Type B pancreatic cell (in vitro differentiated cells): ENCODE results near the gene MYNN. TPM values are rescaled to one million over a fixed set of nuclear protein-coding genes. Genes with fewer than 3 reads are reported as not detected.

ENCODE experiments used
- DNase-seq: peaks from one replicate; pipeline ENCODE4 v3.0.0; 2021; ENCODE audit warnings: mixed read lengths; ENCODE audit not compliant: unreplicated experiment; ENCODE audit errors: extremely low spot score
- H3K27ac Mint-ChIP-seq: 2 replicates; pipeline ENCODE4 v1.8.0; 2021; ENCODE audit warnings: mild to moderate bottlenecking, mixed read lengths
- H3K27me3 Mint-ChIP-seq: 2 replicates; pipeline ENCODE4 v1.8.0; 2021; ENCODE audit warnings: mixed read lengths
- H3K36me3 Mint-ChIP-seq: 2 replicates; pipeline ENCODE4 v1.8.0; 2021; ENCODE audit warnings: mixed read lengths
- H3K4me1 Mint-ChIP-seq: one replicate; pipeline ENCODE4 v1.8.0; 2021; ENCODE audit warnings: mixed read lengths; ENCODE audit not compliant: unreplicated experiment
- H3K4me3 Mint-ChIP-seq: 2 replicates; pipeline ENCODE4 v1.8.0; 2021; ENCODE audit warnings: mild to moderate bottlenecking, mixed read lengths
- H3K9me3 Mint-ChIP-seq: 2 replicates; pipeline ENCODE4 v1.8.0; 2021; ENCODE audit warnings: mixed read lengths
- CTCF ChIP-seq: fragments of 200-600 bp; sonication (generic); conservative IDR thresholded peaks from 2 replicates; pipeline ENCODE4 v1.5.0; 2021; ENCODE audit warnings: antibody characterized with exemption, mild to moderate bottlenecking
- total RNA-seq: library from RNA; stranded (reverse); gene quantifications from 2 replicates; pipeline ENCODE4 v1.2.1, GENCODE V29; 2021; ENCODE audit warnings: low replicate concordance

MYNN gene
- total RNA-seq, 1 donor from 2014 or later = 18.2 TPM

DNA sequence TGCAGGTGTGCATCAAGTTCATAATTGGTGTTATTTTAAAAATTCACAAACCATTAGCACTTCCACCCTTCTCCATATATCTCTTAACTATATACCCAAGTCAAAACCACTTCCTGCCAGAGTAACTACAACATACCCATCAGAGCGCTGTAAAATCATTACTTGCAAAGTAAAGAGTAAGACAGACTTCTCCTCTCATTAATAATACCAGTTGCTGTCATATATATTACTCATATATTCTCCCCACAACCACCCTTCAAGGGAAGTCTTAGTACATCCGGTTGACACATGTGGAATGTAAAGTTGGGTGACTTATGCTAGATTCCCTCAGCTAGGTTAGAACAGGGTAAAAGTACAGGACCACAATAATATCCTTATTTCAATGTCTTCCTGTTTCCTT lies 13.9 kb upstream of the MYNN start:
- no peak overlapping the region for H3K27ac Mint-ChIP-seq
- DNase-seq = no peak
- peaks cover 3% of the 10 kb centered on the region for H3K27me3 Mint-ChIP-seq
- H3K4me1 Mint-ChIP-seq = no peaks in the 10 kb centered on the region
- no peaks in the 10 kb centered on the region for H3K9me3 Mint-ChIP-seq
- H3K4me3 Mint-ChIP-seq = no peak overlapping the region
- no peaks in the 10 kb centered on the region for H3K36me3 Mint-ChIP-seq
- TF ChIP-seq CTCF = no peak

- peaks cover 4% of the 10 kb centered on the region for H3K9me3 Mint-ChIP-seq
- H3K36me3 Mint-ChIP-seq = peaks cover 5% of the 10 kb centered on the region
- no peak overlapping the region for H3K27ac Mint-ChIP-seq
- peaks cover 3% of the 10 kb centered on the region for H3K27me3 Mint-ChIP-seq
- H3K4me1 Mint-ChIP-seq = peaks cover 4% of the 10 kb centered on the region
- no peak overlapping the region for H3K4me3 Mint-ChIP-seq
- DNase-seq = no peak
- no peak for TF ChIP-seq CTCF
Observed at GRCh38 chr3:169760479-169760878, 12.7 kb upstream of the MYNN start.

DNA sequence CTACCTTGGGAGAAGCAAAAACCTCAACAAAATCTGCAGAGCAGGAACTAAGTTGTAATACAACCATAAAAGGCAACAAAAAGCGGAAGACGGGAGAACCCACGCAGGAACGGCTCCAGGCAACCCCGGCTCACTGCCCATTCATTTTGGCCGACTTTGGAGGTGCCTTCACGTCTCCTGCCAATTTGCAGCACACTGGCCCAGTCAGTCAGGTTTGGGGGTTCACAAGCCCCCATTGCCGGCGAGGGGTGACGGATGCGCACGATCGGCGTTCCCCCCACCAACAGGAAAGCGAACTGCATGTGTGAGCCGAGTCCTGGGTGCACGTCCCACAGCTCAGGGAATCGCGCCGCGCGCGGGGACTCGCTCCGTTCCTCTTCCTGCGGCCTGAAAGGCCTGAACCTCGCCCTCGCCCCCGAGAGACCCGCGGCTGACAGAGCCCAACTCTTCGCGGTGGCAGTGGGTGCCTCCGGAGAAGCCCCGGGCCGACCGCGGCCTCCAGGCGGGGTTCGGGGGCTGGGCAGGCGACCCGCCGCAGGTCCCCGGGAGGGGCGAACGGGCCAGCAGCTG lies 8.8 kb upstream of the MYNN start:
- H3K27ac Mint-ChIP-seq = peak overlapping the region; percentile 91
- H3K27me3 Mint-ChIP-seq = no peaks in the 10 kb centered on the region
- peaks cover 9% of the 10 kb centered on the region for H3K36me3 Mint-ChIP-seq
- H3K9me3 Mint-ChIP-seq = peaks cover 13% of the 10 kb centered on the region
- DNase-seq = no peak
- peak; percentile 10 for TF ChIP-seq CTCF
- peaks cover 4% of the 10 kb centered on the region for H3K4me1 Mint-ChIP-seq
- H3K4me3 Mint-ChIP-seq = peak overlapping the region; percentile 88

DNA sequence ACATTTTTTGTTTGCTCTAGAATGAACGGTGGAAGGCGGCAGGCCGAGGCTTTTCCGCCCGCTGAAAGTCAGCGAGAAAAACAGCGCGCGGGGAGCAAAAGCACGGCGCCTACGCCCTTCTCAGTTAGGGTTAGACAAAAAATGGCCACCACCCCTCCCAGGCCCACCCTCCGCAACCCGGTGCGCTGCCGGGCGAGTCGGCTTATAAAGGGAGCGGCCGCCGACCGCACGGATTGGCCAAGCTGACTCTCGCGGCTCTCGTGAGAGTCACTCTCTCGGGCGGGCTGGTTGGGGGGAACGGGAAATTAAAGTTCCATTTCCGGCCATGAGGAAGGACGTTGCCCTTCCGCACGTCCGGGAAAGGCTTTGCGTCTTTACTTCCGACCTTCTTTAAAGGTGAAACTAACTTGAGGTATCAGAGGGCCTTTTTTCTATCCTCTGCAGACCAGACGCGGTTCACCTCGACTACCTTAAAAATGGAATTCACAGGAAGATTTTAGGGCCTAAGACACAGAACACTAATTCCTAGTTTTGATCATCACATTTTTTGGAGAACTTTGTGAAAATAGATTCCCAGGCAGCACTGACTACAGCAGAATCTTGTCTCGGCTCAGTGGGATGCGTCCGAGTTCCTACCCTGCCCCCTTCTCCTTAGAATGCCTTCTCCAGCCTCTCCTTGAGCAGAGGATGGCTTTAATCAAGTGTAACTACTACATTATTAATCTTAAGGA lies 8.1 kb upstream of the MYNN start, which contains the start of gene TERC:
TERC (minus strand) TSS at position 179 of the 731 bp plus-strand sequence.
- DNase-seq = peak; percentile 91
- H3K36me3 Mint-ChIP-seq = peaks cover 9% of the 10 kb centered on the region
- peaks cover 9% of the 10 kb centered on the region for H3K4me1 Mint-ChIP-seq
- no peak for TF ChIP-seq CTCF
- H3K4me3 Mint-ChIP-seq = peak within 1 kb of the TSS; percentile 88
- H3K9me3 Mint-ChIP-seq = peaks cover 13% of the 10 kb centered on the region
- peak within 1 kb of the TSS; percentile 94 for H3K27ac Mint-ChIP-seq
- no peaks in the 10 kb centered on the region for H3K27me3 Mint-ChIP-seq

GRCh38 chr3:169769287-169770181 lies 3.7 kb upstream of the MYNN start, which contains the start of gene ACTRT3:
TSS of gene ACTRT3 (minus strand) at chr3:169769561. CDS start at chr3:169769520, 41 bp downstream.
- Mint-ChIP-seq H3K4me3 (peak within 1 kb of the TSS; percentile 96), H3K27me3 (peaks cover 12% of the 10 kb centered on the region), H3K27ac (peak within 1 kb of the TSS; percentile 90), H3K9me3 (peaks cover 13% of the 10 kb centered on the region), H3K4me1 (peaks cover 23% of the 10 kb centered on the region), H3K36me3 (peaks cover 14% of the 10 kb centered on the region)
- peak; percentile 42 for TF ChIP-seq CTCF
- peak; percentile 74 for DNase-seq
